T-helper 1 cell treated with Interleukin-12 subunit alpha and Interleukin-12 subunit beta and Interleukin-4 antibody, amounts not matched to agents 30 μg/mL and 1 μg/mL, for 36 hours (primary cell): Measurements from ENCODE around the gene TERT.
"Not testable (repeated sequence)": the region's sequence is repeated elsewhere in the genome, so short reads cannot be mapped to it uniquely, and the experiment has no call there.

Experiments
- H3K27ac Mint-ChIP-seq: one replicate; pipeline ENCODE4 v1.8.0; 2021; ENCODE audit warnings: mild to moderate bottlenecking, mixed read lengths
- H3K27me3 Mint-ChIP-seq: one replicate; pipeline ENCODE4 v1.8.0; 2021; ENCODE audit warnings: low read depth, mixed read lengths
- H3K36me3 Mint-ChIP-seq: one replicate; pipeline ENCODE4 v1.8.0; 2021; ENCODE audit warnings: low read depth, mixed read lengths
- H3K4me1 Mint-ChIP-seq: one replicate; pipeline ENCODE4 v1.8.0; 2021; ENCODE audit warnings: low read depth, mixed read lengths
- H3K4me3 Mint-ChIP-seq: one replicate; pipeline ENCODE4 v1.8.0; 2021; ENCODE audit warnings: mild to moderate bottlenecking, moderate library complexity, mixed read lengths
- H3K9me3 Mint-ChIP-seq: one replicate; pipeline ENCODE4 v1.8.0; 2021; ENCODE audit warnings: mixed read lengths

TERT gene

GRCh38 chr5:1285141-1285540, 9.7 kb downstream of the TERT start:
- H3K27ac Mint-ChIP-seq = no peak overlapping the region
- peaks cover 9% of the 10 kb centered on the region for H3K36me3 Mint-ChIP-seq
- no peaks in the 10 kb centered on the region for H3K4me1 Mint-ChIP-seq
- no peaks in the 10 kb centered on the region for H3K27me3 Mint-ChIP-seq
- H3K9me3 Mint-ChIP-seq = peaks cover 9% of the 10 kb centered on the region
- H3K4me3 Mint-ChIP-seq = no peak overlapping the region

- not testable (repeated sequence) for H3K36me3 Mint-ChIP-seq, H3K4me1 Mint-ChIP-seq, H3K4me3 Mint-ChIP-seq, H3K9me3 Mint-ChIP-seq, H3K27me3 Mint-ChIP-seq, H3K27ac Mint-ChIP-seq
These were observed 10.4 kb downstream of the TERT start for GRCh38 chr5:1284336-1284970.

GRCh38 chr5:1283729-1284041, 11.2 kb downstream of the TERT start:
- not testable (repeated sequence) for H3K9me3 Mint-ChIP-seq

GRCh38 chr5:1282993-1283728, 11.7 kb downstream of the TERT start:
- not testable (repeated sequence) for H3K9me3 Mint-ChIP-seq, H3K27ac Mint-ChIP-seq, H3K36me3 Mint-ChIP-seq, H3K27me3 Mint-ChIP-seq, H3K4me3 Mint-ChIP-seq, H3K4me1 Mint-ChIP-seq

More at GRCh38 chr5:1283729-1284041, 11.2 kb downstream of the TERT start:
- not testable (repeated sequence) for H3K4me1 Mint-ChIP-seq, H3K27me3 Mint-ChIP-seq, H3K27ac Mint-ChIP-seq, H3K4me3 Mint-ChIP-seq, H3K36me3 Mint-ChIP-seq

GRCh38 chr5:1282131-1282992, 12.5 kb downstream of the TERT start:
- Mint-ChIP-seq H3K4me3 (no peak overlapping the region), H3K36me3 (no peaks in the 10 kb centered on the region), H3K27ac (no peak overlapping the region), H3K4me1 (no peaks in the 10 kb centered on the region), H3K27me3 (no peaks in the 10 kb centered on the region), H3K9me3 (no peaks in the 10 kb centered on the region)

- no peaks in the 10 kb centered on the region for H3K27me3 Mint-ChIP-seq
- H3K4me3 Mint-ChIP-seq = no peak overlapping the region
- peaks cover 2% of the 10 kb centered on the region for H3K4me1 Mint-ChIP-seq
- no peaks in the 10 kb centered on the region for H3K9me3 Mint-ChIP-seq
- no peaks in the 10 kb centered on the region for H3K36me3 Mint-ChIP-seq
- H3K27ac Mint-ChIP-seq = no peak overlapping the region
These were observed 13.6 kb downstream of the TERT start for GRCh38 chr5:1281038-1281882.

- H3K36me3 Mint-ChIP-seq = no peaks in the 10 kb centered on the region
- H3K9me3 Mint-ChIP-seq = no peaks in the 10 kb centered on the region
- peaks cover 4% of the 10 kb centered on the region for H3K4me1 Mint-ChIP-seq
- no peaks in the 10 kb centered on the region for H3K27me3 Mint-ChIP-seq
- H3K27ac Mint-ChIP-seq = no peak overlapping the region
- H3K4me3 Mint-ChIP-seq = no peak overlapping the region
These were observed 14.5 kb downstream of the TERT start for GRCh38 chr5:1280177-1281037.

GRCh38 chr5:1279443-1280151, 15.3 kb downstream of the TERT start:
- Mint-ChIP-seq H3K9me3 (no peaks in the 10 kb centered on the region), H3K4me3 (no peak overlapping the region), H3K27ac (no peak overlapping the region), H3K36me3 (no peaks in the 10 kb centered on the region), H3K27me3 (no peaks in the 10 kb centered on the region), H3K4me1 (peaks cover 4% of the 10 kb centered on the region)

GRCh38 chr5:1278656-1279442, 16.0 kb downstream of the TERT start:
- no peaks in the 10 kb centered on the region for H3K9me3 Mint-ChIP-seq

GRCh38 chr5:1278216-1278615, 16.7 kb downstream of the TERT start:
- Mint-ChIP-seq H3K4me1 (peaks cover 4% of the 10 kb centered on the region), H3K27ac (no peak overlapping the region), H3K4me3 (no peak overlapping the region), H3K9me3 (no peaks in the 10 kb centered on the region), H3K27me3 (no peaks in the 10 kb centered on the region), H3K36me3 (no peaks in the 10 kb centered on the region)

More at GRCh38 chr5:1278656-1279442, 16.0 kb downstream of the TERT start:
- Mint-ChIP-seq H3K36me3 (no peaks in the 10 kb centered on the region), H3K27ac (no peak overlapping the region), H3K4me3 (no peak overlapping the region), H3K4me1 (peaks cover 4% of the 10 kb centered on the region), H3K27me3 (no peaks in the 10 kb centered on the region)

GRCh38 chr5:1277781-1278180, 17.1 kb downstream of the TERT start:
- no peaks in the 10 kb centered on the region for H3K27me3 Mint-ChIP-seq
- H3K4me1 Mint-ChIP-seq = peaks cover 4% of the 10 kb centered on the region
- no peaks in the 10 kb centered on the region for H3K9me3 Mint-ChIP-seq
- no peak overlapping the region for H3K4me3 Mint-ChIP-seq
- H3K36me3 Mint-ChIP-seq = no peaks in the 10 kb centered on the region
- H3K27ac Mint-ChIP-seq = no peak overlapping the region

GRCh38 chr5:1277331-1277730, 17.5 kb downstream of the TERT start:
- H3K9me3 Mint-ChIP-seq = no peaks in the 10 kb centered on the region
- H3K4me1 Mint-ChIP-seq = peaks cover 4% of the 10 kb centered on the region
- no peaks in the 10 kb centered on the region for H3K27me3 Mint-ChIP-seq

More at GRCh38 chr5:1277331-1277730, 17.5 kb downstream of the TERT start:
- Mint-ChIP-seq H3K4me3 (no peak overlapping the region), H3K27ac (no peak overlapping the region), H3K36me3 (no peaks in the 10 kb centered on the region)
